ENCODE data around the gene MYO16.

The MYO16 gene

DNA sequence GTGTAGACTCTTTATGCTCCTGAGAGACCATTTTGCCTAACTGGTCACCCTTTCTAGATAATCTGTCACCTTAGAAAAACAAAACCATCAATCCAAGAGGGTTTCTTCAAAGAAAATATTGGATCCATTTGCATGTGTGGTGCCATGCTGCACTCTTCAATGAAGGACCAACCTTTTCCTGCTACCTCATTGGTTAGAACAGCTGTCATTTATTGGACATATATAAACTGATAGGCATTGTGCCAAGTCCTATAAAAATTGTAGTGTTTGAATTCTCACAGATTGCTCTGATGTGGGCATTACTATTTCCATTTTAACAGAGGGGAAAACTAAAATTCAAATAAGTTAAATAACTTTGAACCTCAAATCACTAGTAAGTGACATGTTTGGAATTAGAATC lies 333.2 kb downstream of the MYO16 start:
- no peaks in the 10 kb centered on the region for H3K9me2 ChIP-seq (replicated peaks; ENCODE audit: control insufficient read depth, low read length)
- no peak overlapping the region for H3K4me3 ChIP-seq (ENCODE audit: low read length)
- no peaks in the 10 kb centered on the region for H4K20me1 ChIP-seq (ENCODE audit: control insufficient read depth, insufficient read depth, low read depth, low read length)
- no peaks in the 10 kb centered on the region for H3K9me3 ChIP-seq (ENCODE audit: control insufficient read depth, insufficient read depth, low read length)
- H3K27me3 ChIP-seq (ENCODE audit: control insufficient read depth, low read length): no peaks in the 10 kb centered on the region
- no peaks in the 10 kb centered on the region for H3K4me1 ChIP-seq (ENCODE audit: control insufficient read depth, low read length)
- no peaks in the 10 kb centered on the region for H3F3A ChIP-seq (ENCODE audit: control insufficient read depth, insufficient read depth)
- no peak overlapping the region for H3K27ac ChIP-seq (ENCODE audit: low read depth, low read length)
- H3K79me2 ChIP-seq (ENCODE audit: control insufficient read depth, low read length): no peaks in the 10 kb centered on the region
- TF ChIP-seq EZH2phosphoT487 (IDR thresholded peaks at IDR 0.05; ENCODE audit: borderline replicate concordance, low read length): no peak
- TF ChIP-seq, protein P1, sequence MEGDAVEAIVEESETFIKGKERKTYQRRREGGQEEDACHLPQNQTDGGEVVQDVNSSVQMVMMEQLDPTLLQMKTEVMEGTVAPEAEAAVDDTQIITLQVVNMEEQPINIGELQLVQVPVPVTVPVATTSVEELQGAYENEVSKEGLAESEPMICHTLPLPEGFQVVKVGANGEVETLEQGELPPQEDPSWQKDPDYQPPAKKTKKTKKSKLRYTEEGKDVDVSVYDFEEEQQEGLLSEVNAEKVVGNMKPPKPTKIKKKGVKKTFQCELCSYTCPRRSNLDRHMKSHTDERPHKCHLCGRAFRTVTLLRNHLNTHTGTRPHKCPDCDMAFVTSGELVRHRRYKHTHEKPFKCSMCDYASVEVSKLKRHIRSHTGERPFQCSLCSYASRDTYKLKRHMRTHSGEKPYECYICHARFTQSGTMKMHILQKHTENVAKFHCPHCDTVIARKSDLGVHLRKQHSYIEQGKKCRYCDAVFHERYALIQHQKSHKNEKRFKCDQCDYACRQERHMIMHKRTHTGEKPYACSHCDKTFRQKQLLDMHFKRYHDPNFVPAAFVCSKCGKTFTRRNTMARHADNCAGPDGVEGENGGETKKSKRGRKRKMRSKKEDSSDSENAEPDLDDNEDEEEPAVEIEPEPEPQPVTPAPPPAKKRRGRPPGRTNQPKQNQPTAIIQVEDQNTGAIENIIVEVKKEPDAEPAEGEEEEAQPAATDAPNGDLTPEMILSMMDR (IDR thresholded peaks at IDR 0.05; ENCODE audit: low read depth, low read length, poor library complexity, severe bottlenecking): no peak
- no peaks in the 10 kb centered on the region for H3K36me3 ChIP-seq (ENCODE audit: control insufficient read depth, low read length)
- no peak overlapping the region for H3K4me2 ChIP-seq (ENCODE audit: low read length)

DNA sequence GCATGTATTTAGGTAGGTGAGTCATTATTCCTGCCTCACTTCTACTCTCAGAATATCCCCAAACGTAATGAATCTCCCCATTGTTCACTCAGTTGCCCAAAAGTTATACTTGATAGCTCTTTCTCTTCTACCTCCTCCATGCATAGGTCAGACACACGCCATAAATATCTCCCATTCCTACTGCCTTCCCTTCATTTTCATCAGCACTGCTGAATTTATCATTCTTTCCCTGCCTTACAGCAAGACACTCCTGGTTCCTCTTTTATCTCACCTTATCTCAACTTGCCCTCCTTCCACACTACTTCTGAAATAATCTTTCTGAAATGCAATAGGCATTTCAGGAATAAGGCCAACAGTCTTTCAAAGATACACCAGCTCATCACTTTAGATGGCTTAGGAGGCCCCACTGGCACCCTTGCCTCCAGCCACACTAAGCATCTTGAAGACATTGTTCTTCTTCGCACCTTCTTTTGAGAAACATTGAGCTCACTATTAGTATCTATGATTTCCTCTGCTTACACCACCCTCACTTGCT lies 333.9 kb downstream of the MYO16 start:
- no peak overlapping the region for H3K4me2 ChIP-seq (ENCODE audit: low read length)
- TF ChIP-seq, protein P1 (IDR thresholded peaks at IDR 0.05; ENCODE audit: low read depth, low read length, poor library complexity, severe bottlenecking): no peak
- TF ChIP-seq EZH2phosphoT487 (IDR thresholded peaks at IDR 0.05; ENCODE audit: borderline replicate concordance, low read length): no peak
- H3K4me3 ChIP-seq (ENCODE audit: low read length): no peak overlapping the region
- H3K9me2 ChIP-seq (replicated peaks; ENCODE audit: control insufficient read depth, low read length): no peaks in the 10 kb centered on the region
- no peaks in the 10 kb centered on the region for H3K36me3 ChIP-seq (ENCODE audit: control insufficient read depth, low read length)
- no peak overlapping the region for H3K27ac ChIP-seq (ENCODE audit: low read depth, low read length)
- no peaks in the 10 kb centered on the region for H3K79me2 ChIP-seq (ENCODE audit: control insufficient read depth, low read length)
- H4K20me1 ChIP-seq (ENCODE audit: control insufficient read depth, insufficient read depth, low read depth, low read length): no peaks in the 10 kb centered on the region
- no peaks in the 10 kb centered on the region for H3K9me3 ChIP-seq (ENCODE audit: control insufficient read depth, insufficient read depth, low read length)
- H3K27me3 ChIP-seq (ENCODE audit: control insufficient read depth, low read length): no peaks in the 10 kb centered on the region
- no peaks in the 10 kb centered on the region for H3K4me1 ChIP-seq (ENCODE audit: control insufficient read depth, low read length)
- no peaks in the 10 kb centered on the region for H3F3A ChIP-seq (ENCODE audit: control insufficient read depth, insufficient read depth)

DNA sequence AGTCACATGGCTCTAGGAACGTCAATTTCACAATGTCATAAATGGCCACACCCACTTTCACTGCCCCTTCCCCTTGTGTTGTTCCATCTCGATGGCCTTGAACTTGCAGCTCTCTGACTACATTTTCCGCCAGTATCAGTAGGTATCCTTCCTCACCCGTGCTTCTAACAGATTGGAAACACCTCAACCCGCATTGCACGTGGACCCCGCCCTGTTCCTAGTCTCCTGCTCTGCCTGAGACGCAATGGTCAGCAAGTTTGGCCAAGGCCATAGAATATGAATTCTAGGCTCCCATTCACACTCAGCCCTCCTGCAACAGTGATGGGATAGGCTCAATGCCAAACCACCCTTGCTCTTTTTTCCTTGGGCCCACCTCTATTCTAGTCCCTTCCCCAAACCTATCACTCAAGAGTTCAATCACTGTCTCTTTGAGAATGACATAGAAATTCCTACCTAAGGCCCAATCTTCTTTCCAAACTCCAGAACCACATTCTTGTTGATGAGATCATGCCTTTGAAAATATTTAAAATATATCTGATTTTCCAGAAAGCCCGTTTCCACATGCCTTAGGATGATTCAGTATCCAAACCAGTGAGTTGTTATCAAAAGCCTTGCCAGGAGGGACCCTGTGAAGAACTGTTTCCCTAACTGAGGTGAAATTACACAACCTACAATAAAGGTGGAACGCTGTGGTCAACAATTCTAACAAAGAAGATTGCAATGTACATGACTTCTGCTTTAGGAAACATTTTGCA lies 334.6 kb downstream of the MYO16 start:
- Histone ChIP-seq H4K20me1 (ENCODE audit: control insufficient read depth, insufficient read depth, low read depth, low read length) (no peaks in the 10 kb centered on the region), H3K27ac (ENCODE audit: low read depth, low read length) (no peak overlapping the region)

More for the DNA sequence above, 334.6 kb downstream of the MYO16 start:
- no peak overlapping the region for H3K4me2 ChIP-seq (ENCODE audit: low read length)
- TF ChIP-seq EZH2phosphoT487 (IDR thresholded peaks at IDR 0.05; ENCODE audit: borderline replicate concordance, low read length): no peak
- TF ChIP-seq, protein P1 (IDR thresholded peaks at IDR 0.05; ENCODE audit: low read depth, low read length, poor library complexity, severe bottlenecking): no peak
- no peaks in the 10 kb centered on the region for H3K79me2 ChIP-seq (ENCODE audit: control insufficient read depth, low read length)
- no peaks in the 10 kb centered on the region for H3K27me3 ChIP-seq (ENCODE audit: control insufficient read depth, low read length)
- no peaks in the 10 kb centered on the region for H3K4me1 ChIP-seq (ENCODE audit: control insufficient read depth, low read length)
- H3K9me3 ChIP-seq (ENCODE audit: control insufficient read depth, insufficient read depth, low read length): no peaks in the 10 kb centered on the region
- no peaks in the 10 kb centered on the region for H3F3A ChIP-seq (ENCODE audit: control insufficient read depth, insufficient read depth)
- H3K4me3 ChIP-seq (ENCODE audit: low read length): no peak overlapping the region
- H3K9me2 ChIP-seq (replicated peaks; ENCODE audit: control insufficient read depth, low read length): no peaks in the 10 kb centered on the region
- no peaks in the 10 kb centered on the region for H3K36me3 ChIP-seq (ENCODE audit: control insufficient read depth, low read length)
